ENCODE measurements around the gene PGAP3. TPM values are rescaled to one million over a fixed set of nuclear protein-coding genes. Genes with fewer than 3 reads are reported as not detected.

PGAP3 gene
- total RNA-seq, 1 experiment from 2014 or later: 5.8 TPM

- no peak for DNase-seq (ENCODE audit: extremely low read depth, low read depth)
Measured at GRCh38 chr17:39641883-39642282, 46.0 kb downstream of the PGAP3 start.

- DNase-seq (ENCODE audit: extremely low read depth, low read depth): no peak
Measured at GRCh38 chr17:39641097-39641496, 46.8 kb downstream of the PGAP3 start.

- DNase-seq (ENCODE audit: extremely low read depth, low read depth): no peak
Measured at GRCh38 chr17:39640591-39641031, 47.2 kb downstream of the PGAP3 start.

- DNase-seq (ENCODE audit: extremely low read depth, low read depth): no peak
Measured at GRCh38 chr17:39639566-39640458, 48.0 kb downstream of the PGAP3 start.

GRCh38 chr17:39639043-39639442 lies 48.8 kb downstream of the PGAP3 start:
- no peak for DNase-seq (ENCODE audit: extremely low read depth, low read depth)

GRCh38 chr17:39638317-39638716 lies 49.5 kb downstream of the PGAP3 start:
- no peak for DNase-seq (ENCODE audit: extremely low read depth, low read depth)

GRCh38 chr17:39636927-39637736 lies 50.7 kb downstream of the PGAP3 start, which contains the start of gene STARD3:
TSS of gene STARD3 (plus strand) at chr17:39637144. CDS start at chr17:39653532, 16,388 bp downstream.
- DNase-seq (ENCODE audit: extremely low read depth, low read depth): peak; percentile 79

GRCh38 chr17:39636587-39636926 lies 51.3 kb downstream of the PGAP3 start:
- DNase-seq (ENCODE audit: extremely low read depth, low read depth): no peak

GRCh38 chr17:39635614-39636176 lies 52.2 kb downstream of the PGAP3 start:
- DNase-seq (ENCODE audit: extremely low read depth, low read depth): no peak

- DNase-seq (ENCODE audit: extremely low read depth, low read depth): peak; percentile 47
Measured at GRCh38 chr17:39634384-39634871, 53.4 kb downstream of the PGAP3 start.

GRCh38 chr17:39633570-39634183 lies 54.2 kb downstream of the PGAP3 start:
- no peak for DNase-seq (ENCODE audit: extremely low read depth, low read depth)

GRCh38 chr17:39632153-39632941 lies 55.5 kb downstream of the PGAP3 start:
- no peak for DNase-seq (ENCODE audit: extremely low read depth, low read depth)

- DNase-seq (ENCODE audit: extremely low read depth, low read depth): no peak
Measured at GRCh38 chr17:39631403-39631802, 56.5 kb downstream of the PGAP3 start.

- DNase-seq (ENCODE audit: extremely low read depth, low read depth): no peak
Measured at GRCh38 chr17:39629898-39630297, 58.0 kb downstream of the PGAP3 start.

GRCh38 chr17:39629494-39629880 lies 58.4 kb downstream of the PGAP3 start:
- DNase-seq (ENCODE audit: extremely low read depth, low read depth): no peak

GRCh38 chr17:39628655-39629493 lies 59.0 kb downstream of the PGAP3 start:
- DNase-seq (ENCODE audit: extremely low read depth, low read depth): no peak

- DNase-seq (ENCODE audit: extremely low read depth, low read depth): no peak
Measured at GRCh38 chr17:39627712-39628516, 59.9 kb downstream of the PGAP3 start.

- no peak for DNase-seq (ENCODE audit: extremely low read depth, low read depth)
Measured at GRCh38 chr17:39627047-39627711, 60.7 kb downstream of the PGAP3 start.

Data from NCI-H460 (cell line).